ENCODE data around the gene RCAN1.

- TF ChIP-seq CTCF (IDR thresholded peaks at IDR 0.05; ENCODE audit: control extremely low read depth in 1 of 3, insufficient read depth in 1 of 3, low read depth in 1 of 3, low read length in 3 of 3) (peak; percentile 33 to 69 (median 64)), EP300 (IDR thresholded peaks at IDR 0.05; ENCODE audit: borderline replicate concordance in 1 of 2, low read depth in 2 of 2, low read length in 2 of 2) (no peak), CHD2 (IDR thresholded peaks at IDR 0.05; ENCODE audit: low read length) (no peak), TAF1 (IDR thresholded peaks at IDR 0.05; ENCODE audit: low read depth, low read length) (no peak)
These were observed 70.8 kb downstream of the RCAN1 start for GRCh38 chr21:34544032-34544496.
